MM.1S (cell line): ENCODE results near the gene CAB39.

Experiments
- DNase-seq: peaks from one replicate; pipeline ENCODE4 v3.0.0-alpha.2; 2015
- H2AFZ ChIP-seq: fragments of 300-600 bp; sonication (generic); 2 replicates; pipeline ENCODE4 v1.6.0; 2016; ENCODE audit warnings: antibody characterized with exemption, low read length
- H3F3A ChIP-seq: fragments of 300-600 bp; sonication (generic); 2 replicates; pipeline ENCODE4 v1.6.1; 2016; ENCODE audit warnings: mild to moderate bottlenecking, antibody characterized with exemption, low read length, moderate library complexity, mixed read lengths; ENCODE audit not compliant: insufficient read depth
- H3K27ac ChIP-seq: fragments of 300-600 bp; sonication (generic); 2 replicates; pipeline ENCODE4 v1.5.1; 2016; ENCODE audit warnings: mild to moderate bottlenecking, low read length
- H3K27me3 ChIP-seq: fragments of 300-600 bp; sonication (generic); replicated peaks from 2 replicates; pipeline ENCODE4 v1.6.0; 2016; ENCODE audit warnings: low read length; ENCODE audit not compliant: insufficient read depth
- H3K36me3 ChIP-seq: fragments of 300-600 bp; sonication (generic); replicated peaks from 2 replicates; pipeline ENCODE4 v1.6.1; 2016; ENCODE audit warnings: mild to moderate bottlenecking, low read length, mixed read lengths; ENCODE audit not compliant: insufficient read depth
- H3K4me1 ChIP-seq: fragments of 300-600 bp; sonication (generic); 2 replicates; pipeline ENCODE4 v1.6.1; 2016; ENCODE audit warnings: low read length, mixed read lengths
- H3K4me2 ChIP-seq: fragments of 300-600 bp; sonication (generic); 2 replicates; pipeline ENCODE4 v1.6.0; 2016; ENCODE audit warnings: low read depth, low read length
- H3K4me3 ChIP-seq: fragments of 300-600 bp; sonication (generic); 2 replicates; pipeline ENCODE4 v1.5.1; 2016; ENCODE audit warnings: low read length, mixed read lengths
- H3K79me2 ChIP-seq: fragments of 300-600 bp; sonication (generic); 2 replicates; pipeline ENCODE4 v1.6.1; 2016; ENCODE audit warnings: mixed run types, low read length, mixed read lengths
- H3K9ac ChIP-seq: fragments of 300-600 bp; sonication (generic); 2 replicates; pipeline ENCODE4 v1.6.1; 2016; ENCODE audit warnings: low read length, mixed read lengths
- H3K9me2 ChIP-seq: fragments of 300-600 bp; sonication (generic); replicated peaks from 2 replicates; pipeline ENCODE4 v1.6.1; 2016; ENCODE audit warnings: mild to moderate bottlenecking, low read length, mixed read lengths; ENCODE audit not compliant: insufficient read depth
- H3K9me3 ChIP-seq: fragments of 300-600 bp; sonication (generic); replicated peaks from 2 replicates; pipeline ENCODE4 v1.6.1; 2016; ENCODE audit warnings: mild to moderate bottlenecking, low read length, mixed read lengths; ENCODE audit not compliant: insufficient read depth
- H4K20me1 ChIP-seq: fragments of 300-600 bp; sonication (generic); 2 replicates; pipeline ENCODE4 v1.6.1; 2016; ENCODE audit warnings: mild to moderate bottlenecking, low read length, moderate library complexity, mixed read lengths; ENCODE audit not compliant: insufficient read depth
- EZH2 ChIP-seq: fragments of 300-600 bp; sonication (generic); optimal IDR thresholded peaks from 2 replicates; pipeline ENCODE3; 2017; ENCODE audit warnings: low read depth, mild to moderate bottlenecking, antibody characterized with exemption, low read length, mixed read lengths
- EZH2phosphoT487 ChIP-seq: fragments of 300-600 bp; sonication (generic); IDR thresholded peaks from 2 replicates; pipeline ENCODE4 v1.6.1; 2018; ENCODE audit warnings: antibody characterized with exemption, low read length
- TF ChIP-seq, protein P1 (sequence below): fragments of 300-600 bp; sonication (generic); IDR thresholded peaks from 2 replicates; pipeline ENCODE4 v1.5.1; 2016; ENCODE audit warnings: antibody characterized with exemption, low read length, mixed read lengths

The CAB39 gene

GRCh38 chr2:230719340-230719739 lies 6.7 kb downstream of the CAB39 start:
- Histone ChIP-seq H3K4me1 (peaks cover 25% of the 10 kb centered on the region), H3F3A (0 out of 2 replicates have a peak, but pooled peaks cover 5% of the 10 kb centered on the region), H2AFZ (no peak overlapping the region), H3K9me2 (no peaks in the 10 kb centered on the region), H3K9ac (no peak overlapping the region), H3K79me2 (peaks cover 100% of the 10 kb centered on the region), H3K36me3 (no peaks in the 10 kb centered on the region), H3K27ac (no peak overlapping the region), H4K20me1 (peaks cover 24% of the 10 kb centered on the region), H3K27me3 (no peaks in the 10 kb centered on the region), H3K4me2 (no peak overlapping the region), H3K9me3 (no peaks in the 10 kb centered on the region), H3K4me3 (no peak overlapping the region)
- TF ChIP-seq EZH2 (no peak), EZH2phosphoT487 (no peak)
- TF ChIP-seq, protein P1, sequence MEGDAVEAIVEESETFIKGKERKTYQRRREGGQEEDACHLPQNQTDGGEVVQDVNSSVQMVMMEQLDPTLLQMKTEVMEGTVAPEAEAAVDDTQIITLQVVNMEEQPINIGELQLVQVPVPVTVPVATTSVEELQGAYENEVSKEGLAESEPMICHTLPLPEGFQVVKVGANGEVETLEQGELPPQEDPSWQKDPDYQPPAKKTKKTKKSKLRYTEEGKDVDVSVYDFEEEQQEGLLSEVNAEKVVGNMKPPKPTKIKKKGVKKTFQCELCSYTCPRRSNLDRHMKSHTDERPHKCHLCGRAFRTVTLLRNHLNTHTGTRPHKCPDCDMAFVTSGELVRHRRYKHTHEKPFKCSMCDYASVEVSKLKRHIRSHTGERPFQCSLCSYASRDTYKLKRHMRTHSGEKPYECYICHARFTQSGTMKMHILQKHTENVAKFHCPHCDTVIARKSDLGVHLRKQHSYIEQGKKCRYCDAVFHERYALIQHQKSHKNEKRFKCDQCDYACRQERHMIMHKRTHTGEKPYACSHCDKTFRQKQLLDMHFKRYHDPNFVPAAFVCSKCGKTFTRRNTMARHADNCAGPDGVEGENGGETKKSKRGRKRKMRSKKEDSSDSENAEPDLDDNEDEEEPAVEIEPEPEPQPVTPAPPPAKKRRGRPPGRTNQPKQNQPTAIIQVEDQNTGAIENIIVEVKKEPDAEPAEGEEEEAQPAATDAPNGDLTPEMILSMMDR: no peak
- no peak for DNase-seq

- Histone ChIP-seq H3K27ac (no peak overlapping the region; the same call in 1 of the 2 replicates), H2AFZ (no peak overlapping the region), H3K9ac (no peak overlapping the region), H3K4me2 (peak overlapping the region; percentile 54; the same call in 1 of the 2 replicates), H3K27me3 (no peaks in the 10 kb centered on the region), H3K4me3 (0 out of 2 replicates have a peak overlapping the region, but pooled peaks have one; percentile 25), H3K79me2 (peaks cover 93% of the 10 kb centered on the region), H3K36me3 (no peaks in the 10 kb centered on the region), H3K9me3 (no peaks in the 10 kb centered on the region), H3K9me2 (no peaks in the 10 kb centered on the region), H4K20me1 (peaks cover 16% of the 10 kb centered on the region; the same call in 1 of the 2 replicates), H3K4me1 (peaks cover 14% of the 10 kb centered on the region), H3F3A (0 out of 2 replicates have a peak, but pooled peaks cover 5% of the 10 kb centered on the region)
- no peak for TF ChIP-seq EZH2phosphoT487
- no peak for TF ChIP-seq EZH2
- TF ChIP-seq, protein P1: no peak
- DNase-seq: peak; percentile 48
Measured at GRCh38 chr2:230721712-230722111, 9.1 kb downstream of the CAB39 start.

- Histone ChIP-seq H3K4me1 (peaks cover 14% of the 10 kb centered on the region), H3K9ac (no peak overlapping the region), H3K27me3 (no peaks in the 10 kb centered on the region), H2AFZ (no peak overlapping the region), H4K20me1 (peaks cover 16% of the 10 kb centered on the region; the same call in 1 of the 2 replicates), H3F3A (0 out of 2 replicates have a peak, but pooled peaks cover 5% of the 10 kb centered on the region), H3K4me2 (no peak overlapping the region), H3K9me2 (no peaks in the 10 kb centered on the region), H3K9me3 (no peaks in the 10 kb centered on the region), H3K36me3 (no peaks in the 10 kb centered on the region), H3K4me3 (no peak overlapping the region), H3K79me2 (peaks cover 91% of the 10 kb centered on the region), H3K27ac (no peak overlapping the region; the same call in 1 of the 2 replicates)
- DNase-seq: no peak
- TF ChIP-seq EZH2 (no peak), EZH2phosphoT487 (no peak)
- TF ChIP-seq, protein P1: no peak
Measured at GRCh38 chr2:230722207-230722885, 9.7 kb downstream of the CAB39 start.
